HepG2 (cell line): ENCODE measurements around the gene PADI2. TPM values are rescaled to one million over a fixed set of nuclear protein-coding genes. Genes with fewer than 3 reads are reported as not detected.

Experiments used
- ATAC-seq: fragments of 200-7000 bp; cut with Tn5 transposase; 3 replicates; pipeline ENCODE4 v1.9.1; 2020; ENCODE audit warnings: mild to moderate bottlenecking, moderate library complexity
- BruUV-seq: library from RNA; stranded (reverse); fragments of 400-500 nt; replicated peaks from 2 replicates; lab custom pipeline; 2021; lab: Mats Ljungman, UMichigan
- CTCF ChIA-PET: fragments of 300-600 bp; formaldehyde crosslinking; extraction: SDS; loops from one replicate; lab custom pipeline; 2021; ENCODE audit warnings: low total read pairs, inconsistent platforms, low intra/inter-chr PET ratio; lab: Yijun Ruan, JAX
- POLR2A ChIA-PET: fragments of 350-600 bp; sonication (Branson Sonifier 250); formaldehyde crosslinking; loops from one replicate; lab custom pipeline; 2020; ENCODE audit warnings: antibody characterized with exemption, inconsistent platforms; lab: Yijun Ruan, JAX
- DNase-seq: peaks from one replicate; pipeline ENCODE4 v3.0.0-alpha.2; 2015; ENCODE audit warnings: low spot score
- FAIRE-seq: peaks from 3 replicates; lab custom pipeline; 2011; peaks lifted over from hg19 to GRCh38; lab: Jason Lieb, UNC
- H2AFZ ChIP-seq: one replicate; pipeline ENCODE4 v1.6.1; 2011; ENCODE audit warnings: low read length, inconsistent platforms
- H3K27ac ChIP-seq: fragments of 300-600 bp; 3 replicates; pipeline ENCODE4 v1.8.0; 2011; ENCODE audit warnings: mixed run types, mild to moderate bottlenecking, mixed read lengths, low read length, inconsistent platforms; ENCODE audit not compliant: insufficient read depth; ENCODE audit errors: extremely low read length
- H3K27me3 ChIP-seq, 2 experiments: fragments of 200-600 bp in 1 of 2; 2 replicates in 1 of 2; 3 replicates in 1 of 2; pipeline versions ENCODE4 v1.6.0 to v1.8.0; 2011; ENCODE audit warnings: low read length in 2 of 2, mild to moderate bottlenecking in 2 of 2, moderate library complexity in 2 of 2, inconsistent platforms in 1 of 2; ENCODE audit not compliant: insufficient read depth in 2 of 2, control insufficient read depth in 1 of 2
- H3K36me3 ChIP-seq, 2 experiments: fragments of 200-600 bp in 1 of 2; replicated peaks in 1 of 2; 2 replicates in 1 of 2; 3 replicates in 1 of 2; pipeline versions ENCODE4 v1.5.1 to v1.8.0; 2011; ENCODE audit warnings: low read length in 2 of 2, inconsistent platforms in 1 of 2; ENCODE audit not compliant: insufficient read depth in 2 of 2, control insufficient read depth in 1 of 2
- H3K4me1 ChIP-seq: 2 replicates; pipeline ENCODE4 v1.5.1; 2012; ENCODE audit warnings: low read length, inconsistent platforms; ENCODE audit not compliant: insufficient read depth
- H3K4me2 ChIP-seq: 2 replicates; pipeline ENCODE4 v1.6.0; 2011; ENCODE audit warnings: low read depth, low read length, inconsistent platforms
- H3K4me3 ChIP-seq, 3 experiments: fragments of 200-600 bp in 1 of 3; sonication (generic), shearing (Covaris generic) in 1 of 3; replicated peaks in 1 of 3; 2 replicates each; pipeline ENCODE4 v1.5.1; 2011 to 2016; ENCODE audit warnings: low read length in 3 of 3, inconsistent platforms in 2 of 3, low read depth in 2 of 3, mild to moderate bottlenecking in 2 of 3, control low read depth in 1 of 3, mixed read lengths in 1 of 3; ENCODE audit not compliant: insufficient read depth in 1 of 3
- H3K79me2 ChIP-seq: one replicate; pipeline ENCODE4 v1.6.1; 2011; ENCODE audit warnings: low read length, inconsistent platforms; ENCODE audit not compliant: insufficient read depth
- H3K9ac ChIP-seq: 2 replicates; pipeline ENCODE4 v1.6.0; 2011; ENCODE audit warnings: mild to moderate bottlenecking, low read depth, low read length, inconsistent platforms; ENCODE audit not compliant: insufficient read depth
- H3K9me3 ChIP-seq: 2 replicates; pipeline ENCODE4 v1.5.1; 2012; ENCODE audit warnings: mild to moderate bottlenecking, low read length
- H4K20me1 ChIP-seq: 2 replicates; pipeline ENCODE4 v1.6.0; 2011; ENCODE audit warnings: inconsistent platforms, mild to moderate bottlenecking, low read length, moderate library complexity; ENCODE audit not compliant: insufficient read depth
- FOXP4 ChIP-seq: sonication (generic); formaldehyde crosslinking; IDR thresholded peaks from 2 replicates; pipeline ENCODE4 v1.4.0; 2020; ENCODE audit warnings: missing genetic modification reagents
- HMG20B ChIP-seq: conservative IDR thresholded peaks from 2 replicates; pipeline ENCODE4 v1.6.1; 2016; ENCODE audit warnings: missing genetic modification reagents, missing compliant biosample characterization
- NFE2L2 ChIP-seq: fragments of 150-350 bp; IDR thresholded peaks from 2 replicates; pipeline ENCODE4 v1.6.1; 2014; ENCODE audit warnings: low read length
- STAT5B ChIP-seq: sonication (generic); formaldehyde crosslinking; IDR thresholded peaks from 2 replicates; pipeline ENCODE4 v1.4.0; 2020; ENCODE audit warnings: missing genetic modification reagents
- TAF15 ChIP-seq: fragments of 200-400 bp; formaldehyde crosslinking; IDR thresholded peaks from one replicate; pipeline ENCODE4 v1.6.1; 2018; ENCODE audit warnings: mild to moderate bottlenecking, low read depth, low read length; ENCODE audit not compliant: poor library complexity, severe bottlenecking
- TARDBP ChIP-seq: sonication (generic); formaldehyde crosslinking; IDR thresholded peaks from 2 replicates; pipeline ENCODE4 v1.8.0; 2022; ENCODE audit warnings: mild to moderate bottlenecking, missing genetic modification reagents
- ZMAT5 ChIP-seq: sonication (generic); formaldehyde crosslinking; IDR thresholded peaks from 2 replicates; pipeline ENCODE4 v1.5.0; 2020; ENCODE audit warnings: mild to moderate bottlenecking, low read depth, missing genetic modification reagents, borderline replicate concordance
- ZNF549 ChIP-seq: sonication (generic); formaldehyde crosslinking; IDR thresholded peaks from 2 replicates; pipeline ENCODE4 v1.5.0; 2020; ENCODE audit warnings: missing genetic modification reagents
- ZNF552 ChIP-seq: sonication (generic); formaldehyde crosslinking; IDR thresholded peaks from 2 replicates; pipeline ENCODE4 v1.9.0; 2022; ENCODE audit warnings: missing genetic modification reagents, mild to moderate bottlenecking, borderline replicate concordance
- ZNF615 ChIP-seq: sonication (generic); formaldehyde crosslinking; IDR thresholded peaks from 2 replicates; pipeline ENCODE4 v1.5.0; 2020; ENCODE audit warnings: mild to moderate bottlenecking, missing genetic modification reagents, borderline replicate concordance
- ZNF850 ChIP-seq: sonication (generic); formaldehyde crosslinking; conservative IDR thresholded peaks from 2 replicates; pipeline ENCODE4 v1.9.0; 2021; ENCODE audit warnings: mild to moderate bottlenecking, missing genetic modification reagents
- WGBS: methylation state at CpG from one replicate; pipeline ENCODE4 v1.1.6; 2017; ENCODE audit warnings: low lambda C conversion rate; 5-methylcytosine and 5-hydroxymethylcytosine counted together
- in situ Hi-C: cut with HindIII; loops from 2 replicates; pipeline ENCODE4 v1.10.0; 2017; ENCODE audit warnings: low pct_unique_long_range_greater_than_20kb; ENCODE audit not compliant: extremely low pct_ligation_motif_present
- intact Hi-C: fragments of 100-400 bp; cut with micrococcal nuclease; formaldehyde crosslinking; loops from one replicate; pipeline ENCODE4 v1.10.0; 2022; ENCODE audit not compliant: unreplicated experiment
- polyA plus RNA-seq, 8 experiments: library from polyadenylated mRNA; depleted of rRNA in 3 of 8; stranded (reverse) in 7 of 8; unstranded in 1 of 8; fragments of >200 nt; fragmentation: Illumina TruSeq in 4 of 8; extraction: Trizol in 4 of 8; gene quantifications; 2 replicates each; pipeline versions ENCODE4 v1.2.1 to v1.2.3, GENCODE V29; 2011 to 2016; ENCODE audit warnings: low read depth in 4 of 8, missing spikeins in 1 of 8, mixed read lengths in 1 of 8; ENCODE audit not compliant: insufficient read depth in 1 of 8
- total RNA-seq, 5 experiments: library from RNA; depleted of rRNA; stranded (reverse); fragments of >200 nt; fragmentation: Illumina TruSeq; extraction: Trizol; gene quantifications; 2 replicates each; pipeline ENCODE4 v1.2.3, GENCODE V29; 2016; ENCODE audit warnings: low read depth in 1 of 5
- TF ChIP-seq, protein P1 (sequence below): sonication (generic); formaldehyde crosslinking; IDR thresholded peaks from 2 replicates; pipeline ENCODE4 v1.5.1; 2020; ENCODE audit warnings: missing genetic modification reagents, mild to moderate bottlenecking, borderline replicate concordance
- TF ChIP-seq, protein P2 (sequence below): sonication (generic); formaldehyde crosslinking; IDR thresholded peaks from 2 replicates; pipeline ENCODE4 v1.4.0; 2020; ENCODE audit warnings: missing genetic modification reagents, mild to moderate bottlenecking, borderline replicate concordance

PADI2 gene
- total and polyA plus RNA-seq, 2 of the 13 experiments (the other 11 are each of a cell fraction or from before 2014, with no cell fraction given) = not detected

DNA sequence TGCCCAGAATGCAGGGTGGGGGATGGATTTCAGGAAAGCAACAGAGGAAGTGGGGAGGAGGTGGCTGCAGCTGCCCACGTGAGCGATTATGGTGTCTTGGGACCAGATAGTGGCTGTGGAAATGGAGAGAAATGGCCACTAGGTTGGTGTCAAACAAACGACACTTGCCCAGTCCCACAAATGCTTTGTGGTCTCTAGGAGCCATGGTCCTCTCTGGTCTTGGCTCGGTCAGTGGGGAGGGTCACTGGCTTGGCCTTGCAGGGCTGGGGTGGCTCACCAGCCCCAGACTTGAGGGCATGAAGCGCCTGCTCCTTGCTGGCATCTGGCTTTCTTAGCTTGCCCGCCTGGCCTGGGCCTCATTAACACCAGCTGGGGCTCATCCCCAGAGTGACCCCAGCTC lies 7.2 kb downstream of the PADI2 start:
- Histone ChIP-seq H3K9me3 (no peaks in the 10 kb centered on the region), H3K9ac (no peak overlapping the region), H3K4me1 (no peaks in the 10 kb centered on the region), H2AFZ (no peak overlapping the region), H3K4me3 (no peak overlapping the region), H3K27me3 (peaks cover 0 to under 1% of the 10 kb centered on the region in 2 experiments; a peak in 3 of 5 replicates), H3K27ac (no peak overlapping the region), H4K20me1 (no peaks in the 10 kb centered on the region)
- ATAC-seq (no peak), FAIRE-seq (no peak)
- POLR2A ChIA-PET = no interaction called here
- in situ Hi-C loops = no loop called here
- no TSS peak for BruUV-seq
- TF ChIP-seq NFE2L2 = no peak
- TF ChIP-seq ZNF552 (CRISPR knock-in tag) = no peak
- TF ChIP-seq, protein P1, sequence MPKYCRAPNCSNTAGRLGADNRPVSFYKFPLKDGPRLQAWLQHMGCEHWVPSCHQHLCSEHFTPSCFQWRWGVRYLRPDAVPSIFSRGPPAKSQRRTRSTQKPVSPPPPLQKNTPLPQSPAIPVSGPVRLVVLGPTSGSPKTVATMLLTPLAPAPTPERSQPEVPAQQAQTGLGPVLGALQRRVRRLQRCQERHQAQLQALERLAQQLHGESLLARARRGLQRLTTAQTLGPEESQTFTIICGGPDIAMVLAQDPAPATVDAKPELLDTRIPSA = no peak
- TF ChIP-seq, protein P2, sequence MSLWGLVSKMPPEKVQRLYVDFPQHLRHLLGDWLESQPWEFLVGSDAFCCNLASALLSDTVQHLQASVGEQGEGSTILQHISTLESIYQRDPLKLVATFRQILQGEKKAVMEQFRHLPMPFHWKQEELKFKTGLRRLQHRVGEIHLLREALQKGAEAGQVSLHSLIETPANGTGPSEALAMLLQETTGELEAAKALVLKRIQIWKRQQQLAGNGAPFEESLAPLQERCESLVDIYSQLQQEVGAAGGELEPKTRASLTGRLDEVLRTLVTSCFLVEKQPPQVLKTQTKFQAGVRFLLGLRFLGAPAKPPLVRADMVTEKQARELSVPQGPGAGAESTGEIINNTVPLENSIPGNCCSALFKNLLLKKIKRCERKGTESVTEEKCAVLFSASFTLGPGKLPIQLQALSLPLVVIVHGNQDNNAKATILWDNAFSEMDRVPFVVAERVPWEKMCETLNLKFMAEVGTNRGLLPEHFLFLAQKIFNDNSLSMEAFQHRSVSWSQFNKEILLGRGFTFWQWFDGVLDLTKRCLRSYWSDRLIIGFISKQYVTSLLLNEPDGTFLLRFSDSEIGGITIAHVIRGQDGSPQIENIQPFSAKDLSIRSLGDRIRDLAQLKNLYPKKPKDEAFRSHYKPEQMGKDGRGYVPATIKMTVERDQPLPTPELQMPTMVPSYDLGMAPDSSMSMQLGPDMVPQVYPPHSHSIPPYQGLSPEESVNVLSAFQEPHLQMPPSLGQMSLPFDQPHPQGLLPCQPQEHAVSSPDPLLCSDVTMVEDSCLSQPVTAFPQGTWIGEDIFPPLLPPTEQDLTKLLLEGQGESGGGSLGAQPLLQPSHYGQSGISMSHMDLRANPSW (CRISPR knock-in tag) = no peak
- TF ChIP-seq, all 625 proteins: peak for 0
- no peak overlapping the region for H3K4me2 ChIP-seq
- intact Hi-C loops = no loop called here
- DNase-seq = no peak
- 0% methylated on average over 3 of the region's 6 CpGs for WGBS
- H3K79me2 ChIP-seq = no peaks in the 10 kb centered on the region
- H3K36me3 ChIP-seq = no peaks in the 10 kb centered on the region
- CTCF ChIA-PET = no interaction called here

- H3K79me2 ChIP-seq = no peaks in the 10 kb centered on the region
- H4K20me1 ChIP-seq = no peaks in the 10 kb centered on the region
- WGBS = 53% methylated on average over 2 of the region's 2 CpGs
- H3K9ac ChIP-seq = no peak overlapping the region
- CTCF ChIA-PET = no interaction called here
- H3K9me3 ChIP-seq = no peaks in the 10 kb centered on the region
- no peak overlapping the region for H3K27ac ChIP-seq
- DNase-seq = no peak
- ATAC-seq = no peak
- H3K4me2 ChIP-seq = no peak overlapping the region
- no peak overlapping the region for H3K4me3 ChIP-seq
- intact Hi-C loops (no loop called here), in situ Hi-C loops (no loop called here)
- peaks cover 0 to 4% of the 10 kb centered on the region in 2 experiments; a peak in 3 of 5 replicates for H3K27me3 ChIP-seq
- no peak overlapping the region for H2AFZ ChIP-seq
- H3K4me1 ChIP-seq = no peaks in the 10 kb centered on the region
- no peaks in the 10 kb centered on the region for H3K36me3 ChIP-seq
- FAIRE-seq = no peak
- no TSS peak for BruUV-seq
- POLR2A ChIA-PET = no interaction called here
- no peak for TF ChIP-seq ZNF615
- no peak for TF ChIP-seq ZMAT5 (CRISPR knock-in tag)
- TF ChIP-seq ZNF549 (CRISPR knock-in tag) = no peak
- TF ChIP-seq TAF15 = no peak
- no peak for TF ChIP-seq HMG20B (CRISPR knock-in tag)
- no peak for TF ChIP-seq ZNF850
- TF ChIP-seq TARDBP (CRISPR knock-in tag) = no peak
- TF ChIP-seq STAT5B (CRISPR knock-in tag) = no peak
- no peak for TF ChIP-seq FOXP4 (CRISPR knock-in tag)
Observed at GRCh38 chr1:17110555-17110926, 8.7 kb downstream of the PADI2 start.
